Neural crest cell (in vitro differentiated cells): ENCODE data around the gene EVI2B. TPM values are rescaled to one million over a fixed set of nuclear protein-coding genes. Genes with fewer than 3 reads are reported as not detected.

Experiments
- DNase-seq: peaks from one replicate; pipeline ENCODE4 v3.0.0; 2021; ENCODE audit warnings: low read depth, mixed read lengths, low spot score
- H3K27ac Mint-ChIP-seq: one replicate; pipeline ENCODE4 v1.8.0; 2021; ENCODE audit warnings: mild to moderate bottlenecking, mixed read lengths; ENCODE audit not compliant: unreplicated experiment
- H3K27me3 Mint-ChIP-seq: 2 replicates; pipeline ENCODE4 v1.8.0; 2021; ENCODE audit warnings: low read depth, mild to moderate bottlenecking, mixed read lengths
- H3K36me3 Mint-ChIP-seq: 2 replicates; pipeline ENCODE4 v1.8.0; 2021; ENCODE audit warnings: low read depth, mild to moderate bottlenecking, mixed read lengths
- H3K4me1 Mint-ChIP-seq: 2 replicates; pipeline ENCODE4 v1.8.0; 2021; ENCODE audit warnings: mixed read lengths
- H3K4me3 Mint-ChIP-seq: one replicate; pipeline ENCODE4 v1.8.0; 2021; ENCODE audit warnings: mild to moderate bottlenecking, mixed read lengths
- H3K9me3 Mint-ChIP-seq: 2 replicates; pipeline ENCODE4 v1.8.0; 2021; ENCODE audit warnings: mixed read lengths
- total RNA-seq: library from RNA; stranded (reverse); gene quantifications from 2 replicates; pipeline ENCODE4 v1.2.1, GENCODE V29; 2021
- TF ChIP-seq, protein P1 (sequence below): fragments of 200-600 bp; sonication (generic); conservative IDR thresholded peaks from 2 replicates; pipeline ENCODE4 v1.5.0; 2021; ENCODE audit warnings: antibody characterized with exemption, mild to moderate bottlenecking

EVI2B gene
- total RNA-seq, 1 donor from 2014 or later, result not detected

DNA sequence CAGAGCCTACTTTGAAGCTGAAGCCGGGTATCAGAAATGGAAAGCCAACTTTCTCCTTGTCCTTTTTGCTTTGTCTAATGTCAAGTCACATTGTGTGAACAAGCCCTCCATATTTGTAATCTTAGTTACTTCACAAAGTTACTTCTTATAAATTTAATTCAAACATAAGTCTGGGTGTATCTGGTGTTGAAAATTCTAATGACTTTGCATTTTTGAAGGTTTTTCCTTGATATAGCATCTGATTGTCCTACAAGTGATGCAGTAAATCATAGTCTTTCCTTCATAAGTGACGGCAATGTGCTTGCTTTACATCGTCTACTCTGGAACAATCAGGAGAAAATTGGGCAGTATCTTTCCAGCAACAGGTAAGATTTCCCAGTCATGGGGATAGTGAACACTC, 53.7 kb downstream of the EVI2B start:
- Mint-ChIP-seq H3K4me1 (no peaks in the 10 kb centered on the region), H3K4me3 (no peak overlapping the region), H3K27ac (no peak overlapping the region)

DNA sequence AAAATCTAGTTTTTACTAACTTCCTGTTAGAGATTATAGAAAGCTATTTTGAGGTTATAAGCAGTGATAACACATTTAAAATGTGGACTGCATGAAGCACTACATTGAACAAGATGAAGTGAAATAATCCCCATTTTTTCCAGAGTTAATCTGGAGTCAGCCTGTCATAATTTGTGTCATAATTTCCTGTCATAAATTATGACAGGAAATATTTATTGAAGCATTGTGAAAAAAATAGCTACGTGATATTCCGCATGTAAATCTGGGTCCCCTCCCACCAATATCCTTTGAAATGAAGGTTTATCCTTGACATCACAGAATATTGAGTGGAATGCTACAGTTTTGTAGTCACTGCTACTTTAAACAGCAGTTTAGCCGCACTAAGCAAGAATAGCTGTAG, 56.9 kb downstream of the EVI2B start:
- no peak for DNase-seq
- Mint-ChIP-seq H3K4me1 (no peaks in the 10 kb centered on the region), H3K4me3 (no peak overlapping the region), H3K27me3 (no peaks in the 10 kb centered on the region), H3K9me3 (no peaks in the 10 kb centered on the region), H3K36me3 (no peaks in the 10 kb centered on the region), H3K27ac (no peak overlapping the region)
- TF ChIP-seq, protein P1, sequence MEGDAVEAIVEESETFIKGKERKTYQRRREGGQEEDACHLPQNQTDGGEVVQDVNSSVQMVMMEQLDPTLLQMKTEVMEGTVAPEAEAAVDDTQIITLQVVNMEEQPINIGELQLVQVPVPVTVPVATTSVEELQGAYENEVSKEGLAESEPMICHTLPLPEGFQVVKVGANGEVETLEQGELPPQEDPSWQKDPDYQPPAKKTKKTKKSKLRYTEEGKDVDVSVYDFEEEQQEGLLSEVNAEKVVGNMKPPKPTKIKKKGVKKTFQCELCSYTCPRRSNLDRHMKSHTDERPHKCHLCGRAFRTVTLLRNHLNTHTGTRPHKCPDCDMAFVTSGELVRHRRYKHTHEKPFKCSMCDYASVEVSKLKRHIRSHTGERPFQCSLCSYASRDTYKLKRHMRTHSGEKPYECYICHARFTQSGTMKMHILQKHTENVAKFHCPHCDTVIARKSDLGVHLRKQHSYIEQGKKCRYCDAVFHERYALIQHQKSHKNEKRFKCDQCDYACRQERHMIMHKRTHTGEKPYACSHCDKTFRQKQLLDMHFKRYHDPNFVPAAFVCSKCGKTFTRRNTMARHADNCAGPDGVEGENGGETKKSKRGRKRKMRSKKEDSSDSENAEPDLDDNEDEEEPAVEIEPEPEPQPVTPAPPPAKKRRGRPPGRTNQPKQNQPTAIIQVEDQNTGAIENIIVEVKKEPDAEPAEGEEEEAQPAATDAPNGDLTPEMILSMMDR, result no peak

More for the DNA sequence above, 53.7 kb downstream of the EVI2B start:
- TF ChIP-seq, protein P1, result no peak
- Mint-ChIP-seq H3K27me3 (no peaks in the 10 kb centered on the region), H3K9me3 (no peaks in the 10 kb centered on the region), H3K36me3 (no peaks in the 10 kb centered on the region)
- no peak for DNase-seq

DNA sequence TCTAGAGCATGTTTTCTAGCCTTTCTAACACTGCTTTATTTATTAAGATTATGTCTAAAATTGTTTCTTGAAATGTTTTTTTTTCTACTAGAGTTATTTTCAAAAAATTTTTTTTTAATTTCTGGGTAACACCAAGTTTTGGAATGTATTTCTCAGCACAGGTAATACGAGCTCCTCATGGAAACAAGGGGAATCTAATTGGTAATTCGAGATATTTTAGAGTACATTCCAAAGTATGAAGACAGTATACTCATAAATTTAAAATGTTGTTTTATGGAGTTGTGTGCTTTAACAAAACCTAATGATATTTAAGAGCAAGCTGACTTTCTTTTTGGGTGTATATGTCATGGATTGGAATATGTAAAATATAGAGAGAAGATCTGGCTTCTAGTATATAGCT, 59.2 kb downstream of the EVI2B start:
- Mint-ChIP-seq H3K36me3 (no peaks in the 10 kb centered on the region), H3K4me3 (no peak overlapping the region), H3K4me1 (no peaks in the 10 kb centered on the region), H3K27me3 (no peaks in the 10 kb centered on the region), H3K27ac (no peak overlapping the region), H3K9me3 (no peaks in the 10 kb centered on the region)
- DNase-seq, result no peak
- TF ChIP-seq, protein P1, result no peak

Other genes starting within 250 kb of the EVI2B start
- 60.6 and 62.9 TPM in 2 replicates for gene NF1, start 219.1 kb downstream of the EVI2B start, total RNA-seq
- not detected in 2 replicates for gene OMG, start 16.8 kb downstream of the EVI2B start, total RNA-seq
- not detected in 2 replicates for gene EVI2A, start 7.6 kb upstream of the EVI2B start, total RNA-seq
- gene RAB11FIP4, start 77.6 kb upstream of the EVI2B start, total RNA-seq, result 7.4 and 8.0 TPM in 2 replicates